ENCODE data around the gene GTF2IRD1. TPM values are rescaled to one million over a fixed set of nuclear protein-coding genes. Genes with fewer than 3 reads are reported as not detected.
A peak's percentile ranks its signal among the peaks of the same experiment; 100 is the strongest.

Gene GTF2IRD1
- total RNA-seq, 1 experiment from 2014 or later, result 14.9 TPM

GRCh38 chr7:74473116-74473515 is 19.4 kb downstream of the GTF2IRD1 start:
- H3K27ac ChIP-seq (ENCODE audit: low read length), result no peak overlapping the region

GRCh38 chr7:74474271-74474865 is 20.7 kb downstream of the GTF2IRD1 start:
- Histone ChIP-seq H3K79me2 (ENCODE audit: low read length) (peaks cover 34% of the 10 kb centered on the region), H4K20me1 (ENCODE audit: low read length) (peaks cover 4% of the 10 kb centered on the region; the same call in 1 of the 2 replicates), H3K27me3 (ENCODE audit: low read length) (no peaks in the 10 kb centered on the region), H3K4me2 (ENCODE audit: low read length) (no peak overlapping the region), H2AFZ (ENCODE audit: low read length) (no peak overlapping the region), H3K9ac (ENCODE audit: low read length) (no peak overlapping the region), H3K9me2 (replicated peaks; ENCODE audit: low read length) (no peaks in the 10 kb centered on the region), H3K4me3 (ENCODE audit: low read length) (no peak overlapping the region), H3F3A (ENCODE audit: low read length, unreplicated experiment) (no peaks in the 10 kb centered on the region), H3K4me1 (ENCODE audit: insufficient read depth, low read length) (peaks cover 44% of the 10 kb centered on the region), H3K27ac (ENCODE audit: low read length) (peak overlapping the region; percentile 71; the same call in 1 of the 2 replicates), H3K36me3 (ENCODE audit: low read depth, low read length) (no peaks in the 10 kb centered on the region), H3K9me3 (ENCODE audit: low read length) (no peaks in the 10 kb centered on the region)
- intact Hi-C loops (cut with micrococcal nuclease), result no loop called here
- CTCF ChIA-PET, result no interaction called here
- POLR2A ChIA-PET (ENCODE audit: unreplicated experiment), result no interaction called here
- no TSS peak for BruUV-seq (replicated peaks)
- ATAC-seq (peak; percentile 25), DNase-seq (peak; percentile 37)
- TF ChIP-seq EZH2 (IDR thresholded peaks at IDR 0.05; ENCODE audit: low read length, unreplicated experiment) (no peak), CTCF (conservative IDR thresholded peaks at IDR 0.05; ENCODE audit: low read depth, low read length) (no peak), EZH2phosphoT487 (IDR thresholded peaks at IDR 0.05; ENCODE audit: borderline replicate concordance, low read length) (no peak)

More at GRCh38 chr7:74473116-74473515, 19.4 kb downstream of the GTF2IRD1 start:
- peaks cover 4% of the 10 kb centered on the region; the same call in 1 of the 2 replicates for H4K20me1 ChIP-seq (ENCODE audit: low read length)
- intact Hi-C loops (cut with micrococcal nuclease), result no loop called here
- H3K4me1 ChIP-seq (ENCODE audit: insufficient read depth, low read length), result peaks cover 39% of the 10 kb centered on the region
- TF ChIP-seq EZH2 (IDR thresholded peaks at IDR 0.05; ENCODE audit: low read length, unreplicated experiment), result no peak
- TF ChIP-seq CTCF (conservative IDR thresholded peaks at IDR 0.05; ENCODE audit: low read depth, low read length), result no peak
- no peak for TF ChIP-seq EZH2phosphoT487 (IDR thresholded peaks at IDR 0.05; ENCODE audit: borderline replicate concordance, low read length)
- no peaks in the 10 kb centered on the region for H3K36me3 ChIP-seq (ENCODE audit: low read depth, low read length)
- H3K4me2 ChIP-seq (ENCODE audit: low read length), result no peak overlapping the region
- no peaks in the 10 kb centered on the region for H3F3A ChIP-seq (ENCODE audit: low read length, unreplicated experiment)
- ATAC-seq, result no peak
- H3K4me3 ChIP-seq (ENCODE audit: low read length), result no peak overlapping the region
- BruUV-seq (replicated peaks), result no TSS peak
- ChIA-PET CTCF (no interaction called here), POLR2A (ENCODE audit: unreplicated experiment) (no interaction called here)
- H3K9me2 ChIP-seq (replicated peaks; ENCODE audit: low read length), result no peaks in the 10 kb centered on the region
- H2AFZ ChIP-seq (ENCODE audit: low read length), result no peak overlapping the region
- H3K27me3 ChIP-seq (ENCODE audit: low read length), result no peaks in the 10 kb centered on the region
- no peak for DNase-seq
- no peak overlapping the region for H3K9ac ChIP-seq (ENCODE audit: low read length)
- H3K79me2 ChIP-seq (ENCODE audit: low read length), result peaks cover 29% of the 10 kb centered on the region
- H3K9me3 ChIP-seq (ENCODE audit: low read length), result no peaks in the 10 kb centered on the region

GRCh38 chr7:74475243-74475986 is 21.7 kb downstream of the GTF2IRD1 start:
- DNase-seq (peak; percentile 64), ATAC-seq (peak; percentile 1; the same call in 1 of the 2 replicates)
- no peaks in the 10 kb centered on the region for H3K9me2 ChIP-seq (replicated peaks; ENCODE audit: low read length)
- ChIA-PET POLR2A (ENCODE audit: unreplicated experiment) (no interaction called here), CTCF (no interaction called here)
- H3F3A ChIP-seq (ENCODE audit: low read length, unreplicated experiment), result no peaks in the 10 kb centered on the region
- H3K4me2 ChIP-seq (ENCODE audit: low read length), result peak overlapping the region; percentile 39; the same call in 1 of the 2 replicates
- peaks cover 38% of the 10 kb centered on the region for H3K79me2 ChIP-seq (ENCODE audit: low read length)
- peaks cover 4% of the 10 kb centered on the region; the same call in 1 of the 2 replicates for H4K20me1 ChIP-seq (ENCODE audit: low read length)
- H3K9ac ChIP-seq (ENCODE audit: low read length), result no peak overlapping the region
- TF ChIP-seq CTCF (conservative IDR thresholded peaks at IDR 0.05; ENCODE audit: low read depth, low read length) (no peak), EZH2 (IDR thresholded peaks at IDR 0.05; ENCODE audit: low read length, unreplicated experiment) (no peak), EZH2phosphoT487 (IDR thresholded peaks at IDR 0.05; ENCODE audit: borderline replicate concordance, low read length) (no peak)
- peak overlapping the region; percentile 71 for H3K27ac ChIP-seq (ENCODE audit: low read length)
- no peaks in the 10 kb centered on the region for H3K9me3 ChIP-seq (ENCODE audit: low read length)
- intact Hi-C loops (cut with micrococcal nuclease), result no loop called here
- H2AFZ ChIP-seq (ENCODE audit: low read length), result no peak overlapping the region
- no peaks in the 10 kb centered on the region for H3K36me3 ChIP-seq (ENCODE audit: low read depth, low read length)
- no peaks in the 10 kb centered on the region for H3K27me3 ChIP-seq (ENCODE audit: low read length)
- H3K4me1 ChIP-seq (ENCODE audit: insufficient read depth, low read length), result peaks cover 47% of the 10 kb centered on the region
- no peak overlapping the region for H3K4me3 ChIP-seq (ENCODE audit: low read length)
- BruUV-seq (replicated peaks), result no TSS peak

Data from PC-3 (cell line).